ENCODE measurements around the gene TRAF3. TPM values are rescaled to one million over a fixed set of nuclear protein-coding genes. Genes with fewer than 3 reads are reported as not detected.

TRAF3 gene
- total RNA-seq, 1 experiment from 2014 or later = 49.3 TPM

DNA sequence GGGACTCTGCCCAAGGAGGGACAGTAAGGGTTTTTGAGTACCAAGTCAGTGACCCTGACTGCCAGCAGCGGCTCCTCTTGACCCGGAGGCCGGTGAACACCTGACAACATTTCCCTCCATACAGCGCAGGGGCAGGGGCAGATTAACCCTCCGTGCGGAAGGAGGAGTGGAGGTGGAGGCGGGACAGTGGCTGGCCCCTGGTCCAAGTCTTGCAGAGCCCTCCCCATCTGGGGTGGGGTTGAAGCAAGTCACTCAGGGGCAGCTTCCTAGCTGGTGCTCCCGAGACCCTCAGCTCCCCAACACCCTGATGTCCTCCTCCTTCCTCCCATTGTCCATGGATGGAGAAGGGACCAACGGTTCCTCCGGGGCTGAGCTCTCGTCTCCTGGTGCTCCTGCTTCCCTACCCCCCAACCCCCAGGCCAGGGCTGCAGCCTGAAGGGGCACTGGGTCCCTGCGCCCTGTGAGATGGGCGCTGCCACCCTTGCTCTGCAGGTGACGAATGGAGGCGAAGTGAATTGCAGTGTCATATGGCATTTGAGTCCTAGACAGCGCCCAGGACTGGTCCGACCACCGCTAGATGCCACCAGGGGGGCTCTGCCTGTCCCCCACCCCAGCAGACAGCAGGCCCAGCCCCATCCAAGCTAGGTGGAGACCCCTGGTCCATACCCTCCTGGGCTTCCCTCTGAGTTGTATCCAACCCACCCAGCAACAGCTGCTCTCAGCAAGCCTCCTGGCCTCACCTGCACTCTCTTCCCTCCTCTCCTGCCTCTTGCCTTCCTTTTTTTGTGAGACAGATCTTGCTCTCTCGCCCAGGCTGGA is 138.3 kb downstream of the TRAF3 start:
- CTCF ChIA-PET = interaction anchor here (0.9 kb wide), 1 partner anchor 221 kb away, joined by 3 read pairs; no protein-coding TSS in a partner anchor
- H3K27ac ChIP-seq (ENCODE audit: low read depth, low read length, poor library complexity, severe bottlenecking) = no peak overlapping the region
- BruUV-seq (replicated peaks) = no TSS peak

DNA sequence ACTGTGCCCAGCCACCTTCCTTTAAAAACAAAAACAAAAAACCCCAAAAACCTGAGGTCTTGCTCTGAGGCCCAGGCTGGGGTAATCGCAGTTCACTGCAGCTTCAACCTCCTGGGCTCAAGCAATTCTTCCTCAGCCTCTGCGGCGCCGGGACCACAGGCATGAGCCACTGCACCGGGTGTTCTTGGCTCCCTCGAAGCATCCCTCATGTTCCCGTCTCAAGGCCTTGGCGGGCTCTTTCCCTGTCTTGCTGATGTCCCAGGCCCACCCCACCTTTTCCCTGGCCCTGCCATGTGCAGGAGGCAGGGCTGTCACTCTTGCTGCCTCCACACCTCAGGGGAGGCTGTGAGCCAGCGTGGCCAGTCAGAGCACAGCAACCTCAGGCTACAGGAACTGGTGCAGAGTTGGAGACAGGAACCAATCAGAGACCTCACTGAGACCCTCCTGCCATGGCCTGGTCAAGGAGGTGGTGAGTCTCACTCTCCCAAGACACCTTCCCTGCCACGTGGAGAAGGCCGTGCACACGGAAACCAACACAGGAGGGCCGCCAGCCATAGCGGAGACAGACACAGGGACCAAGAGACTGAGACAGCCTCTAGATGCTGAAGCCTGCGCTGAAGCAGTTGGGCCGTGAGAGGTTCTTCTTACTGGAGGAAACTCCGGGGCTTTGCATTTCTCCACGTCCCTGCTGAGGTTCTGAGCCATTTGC is 139.3 kb downstream of the TRAF3 start:
- POLR2A ChIA-PET (ENCODE audit: low non-redundant PET) = no interaction called here
- CTCF ChIA-PET = no interaction called here
- Histone ChIP-seq H3K27me3 (replicated peaks; ENCODE audit: insufficient read depth, low read depth, low read length, poor library complexity) (no peaks in the 10 kb centered on the region), H3K27ac (ENCODE audit: low read depth, low read length, poor library complexity, severe bottlenecking) (no peak overlapping the region), H3K4me1 (ENCODE audit: insufficient read depth, low read length, poor library complexity, severe bottlenecking) (no peaks in the 10 kb centered on the region), H3K9me3 (ENCODE audit: low read depth, low read length, poor library complexity, severe bottlenecking) (no peaks in the 10 kb centered on the region), H3K36me3 (ENCODE audit: insufficient read depth, low read length, poor library complexity, severe bottlenecking) (no peaks in the 10 kb centered on the region), H3K4me3 (ENCODE audit: low read depth, low read length, poor library complexity, severe bottlenecking) (no peak overlapping the region)
- DNase-seq (ENCODE audit: low spot score) = no peak
- no peak for TF ChIP-seq EZH2 (IDR thresholded peaks at IDR 0.05; ENCODE audit: borderline replicate concordance, low read depth, low read length, poor library complexity, severe bottlenecking)
- TF ChIP-seq, protein P1, sequence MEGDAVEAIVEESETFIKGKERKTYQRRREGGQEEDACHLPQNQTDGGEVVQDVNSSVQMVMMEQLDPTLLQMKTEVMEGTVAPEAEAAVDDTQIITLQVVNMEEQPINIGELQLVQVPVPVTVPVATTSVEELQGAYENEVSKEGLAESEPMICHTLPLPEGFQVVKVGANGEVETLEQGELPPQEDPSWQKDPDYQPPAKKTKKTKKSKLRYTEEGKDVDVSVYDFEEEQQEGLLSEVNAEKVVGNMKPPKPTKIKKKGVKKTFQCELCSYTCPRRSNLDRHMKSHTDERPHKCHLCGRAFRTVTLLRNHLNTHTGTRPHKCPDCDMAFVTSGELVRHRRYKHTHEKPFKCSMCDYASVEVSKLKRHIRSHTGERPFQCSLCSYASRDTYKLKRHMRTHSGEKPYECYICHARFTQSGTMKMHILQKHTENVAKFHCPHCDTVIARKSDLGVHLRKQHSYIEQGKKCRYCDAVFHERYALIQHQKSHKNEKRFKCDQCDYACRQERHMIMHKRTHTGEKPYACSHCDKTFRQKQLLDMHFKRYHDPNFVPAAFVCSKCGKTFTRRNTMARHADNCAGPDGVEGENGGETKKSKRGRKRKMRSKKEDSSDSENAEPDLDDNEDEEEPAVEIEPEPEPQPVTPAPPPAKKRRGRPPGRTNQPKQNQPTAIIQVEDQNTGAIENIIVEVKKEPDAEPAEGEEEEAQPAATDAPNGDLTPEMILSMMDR (conservative IDR thresholded peaks at IDR 0.05; ENCODE audit: low read depth, low read length) = no peak
- intact Hi-C loops (cut with micrococcal nuclease; ENCODE audit: unreplicated experiment) = loop anchor here (2.0 to 10.0 kb wide), 3 partner anchors 142 to 392 kb away; no protein-coding TSS in a partner anchor
- BruUV-seq (replicated peaks) = no TSS peak

More for the DNA sequence above, 138.3 kb downstream of the TRAF3 start:
- intact Hi-C loops (cut with micrococcal nuclease; ENCODE audit: unreplicated experiment) = loop anchor here (2.0 to 10.0 kb wide), 3 partner anchors 141 to 391 kb away; no protein-coding TSS in a partner anchor
- DNase-seq (ENCODE audit: low spot score) = no peak
- POLR2A ChIA-PET (ENCODE audit: low non-redundant PET) = no interaction called here
- no peaks in the 10 kb centered on the region for H3K9me3 ChIP-seq (ENCODE audit: low read depth, low read length, poor library complexity, severe bottlenecking)
- H3K4me1 ChIP-seq (ENCODE audit: insufficient read depth, low read length, poor library complexity, severe bottlenecking) = no peaks in the 10 kb centered on the region
- no peak overlapping the region for H3K4me3 ChIP-seq (ENCODE audit: low read depth, low read length, poor library complexity, severe bottlenecking)
- TF ChIP-seq, protein P1 (conservative IDR thresholded peaks at IDR 0.05; ENCODE audit: low read depth, low read length) = no peak
- no peak for TF ChIP-seq EZH2 (IDR thresholded peaks at IDR 0.05; ENCODE audit: borderline replicate concordance, low read depth, low read length, poor library complexity, severe bottlenecking)
- no peaks in the 10 kb centered on the region for H3K27me3 ChIP-seq (replicated peaks; ENCODE audit: insufficient read depth, low read depth, low read length, poor library complexity)
- H3K36me3 ChIP-seq (ENCODE audit: insufficient read depth, low read length, poor library complexity, severe bottlenecking) = no peaks in the 10 kb centered on the region

DNA sequence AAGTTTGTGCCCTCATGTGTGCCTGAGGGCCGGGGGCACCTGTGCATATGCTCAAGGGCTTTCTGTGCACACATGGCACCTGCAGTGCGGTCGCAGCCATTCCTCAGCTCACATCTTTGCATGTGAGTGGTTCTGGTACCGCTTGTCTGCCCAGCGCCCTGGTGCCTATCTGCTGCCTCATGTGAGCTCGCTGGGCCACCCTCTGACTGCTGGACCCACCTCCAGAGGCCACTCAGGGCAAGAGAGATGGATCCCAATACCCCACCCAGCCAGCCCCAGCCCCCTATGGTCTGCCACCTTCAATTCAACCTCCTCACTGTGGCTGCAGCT is 139.8 kb downstream of the TRAF3 start:
- TF ChIP-seq, protein P1 (conservative IDR thresholded peaks at IDR 0.05; ENCODE audit: low read depth, low read length) = no peak
- TF ChIP-seq EZH2 (IDR thresholded peaks at IDR 0.05; ENCODE audit: borderline replicate concordance, low read depth, low read length, poor library complexity, severe bottlenecking) = no peak
- H3K9me3 ChIP-seq (ENCODE audit: low read depth, low read length, poor library complexity, severe bottlenecking) = no peaks in the 10 kb centered on the region
- ChIA-PET POLR2A (ENCODE audit: low non-redundant PET) (no interaction called here), CTCF (no interaction called here)
- H3K4me3 ChIP-seq (ENCODE audit: low read depth, low read length, poor library complexity, severe bottlenecking) = no peak overlapping the region
- no peaks in the 10 kb centered on the region for H3K27me3 ChIP-seq (replicated peaks; ENCODE audit: insufficient read depth, low read depth, low read length, poor library complexity)
- no peak overlapping the region for H3K27ac ChIP-seq (ENCODE audit: low read depth, low read length, poor library complexity, severe bottlenecking)
- BruUV-seq (replicated peaks) = no TSS peak
- DNase-seq (ENCODE audit: low spot score) = no peak
- no peaks in the 10 kb centered on the region for H3K4me1 ChIP-seq (ENCODE audit: insufficient read depth, low read length, poor library complexity, severe bottlenecking)
- H3K36me3 ChIP-seq (ENCODE audit: insufficient read depth, low read length, poor library complexity, severe bottlenecking) = no peaks in the 10 kb centered on the region
- intact Hi-C loops (cut with micrococcal nuclease; ENCODE audit: unreplicated experiment) = loop anchor here (2.0 to 10.0 kb wide), 3 partner anchors 142 to 392 kb away; no protein-coding TSS in a partner anchor

Measured in A673 (cell line).